GM19324 (cell line): ENCODE data around the gene MNT.

Experiments
- ATAC-seq: cut with Tn5 transposase; IDR thresholded peaks from one replicate; pipeline ENCODE4 v1.9.1; 2021; ENCODE audit warnings: mild to moderate bottlenecking, moderate library complexity; ENCODE audit not compliant: unreplicated experiment, low FRiP score

Gene MNT

DNA sequence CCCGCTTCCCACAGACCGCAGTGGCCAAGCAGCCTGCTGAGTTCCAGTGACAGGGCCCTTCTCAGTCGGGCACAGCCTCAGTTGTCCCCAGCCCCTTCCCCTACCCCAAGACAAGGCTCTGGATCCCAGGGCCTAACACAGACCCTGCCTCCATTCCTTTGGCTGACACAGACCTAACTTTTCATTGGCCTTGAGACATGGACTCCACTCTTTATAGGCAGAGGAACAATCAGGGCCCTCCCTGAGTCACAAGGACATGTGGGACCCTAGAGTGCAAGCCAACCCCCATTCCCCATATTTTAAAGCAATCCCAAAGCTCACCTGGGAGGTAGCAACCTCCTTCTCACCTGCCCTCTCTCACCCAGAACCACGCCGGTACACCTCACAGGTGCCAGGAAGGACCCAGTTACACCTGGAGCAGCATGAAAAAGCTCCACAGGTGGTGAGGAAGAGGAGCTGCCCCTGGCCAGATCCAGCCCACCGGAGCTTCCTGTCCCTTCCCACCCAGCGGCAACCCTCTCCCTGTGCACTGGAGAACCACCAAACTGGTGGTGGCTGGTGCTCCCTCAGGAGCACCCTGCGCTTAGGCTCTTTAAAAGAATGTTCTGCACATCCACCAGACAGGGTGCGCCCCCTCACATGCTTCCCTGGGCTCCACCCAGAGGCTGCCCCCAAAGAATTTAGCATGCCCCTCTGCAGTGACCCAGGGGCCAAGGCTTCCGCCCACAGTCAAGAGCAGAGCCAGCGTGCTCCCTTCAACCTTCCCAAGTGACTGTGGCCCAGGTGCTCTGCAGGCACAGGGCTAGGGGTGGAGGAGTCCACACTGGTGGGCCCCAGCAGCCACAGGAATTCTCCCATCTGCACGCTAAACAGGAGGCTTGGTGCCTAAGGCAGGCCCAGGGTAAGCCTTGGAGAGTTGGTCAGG lies 3.4 kb downstream of the MNT start:
- ATAC-seq = no peak

DNA sequence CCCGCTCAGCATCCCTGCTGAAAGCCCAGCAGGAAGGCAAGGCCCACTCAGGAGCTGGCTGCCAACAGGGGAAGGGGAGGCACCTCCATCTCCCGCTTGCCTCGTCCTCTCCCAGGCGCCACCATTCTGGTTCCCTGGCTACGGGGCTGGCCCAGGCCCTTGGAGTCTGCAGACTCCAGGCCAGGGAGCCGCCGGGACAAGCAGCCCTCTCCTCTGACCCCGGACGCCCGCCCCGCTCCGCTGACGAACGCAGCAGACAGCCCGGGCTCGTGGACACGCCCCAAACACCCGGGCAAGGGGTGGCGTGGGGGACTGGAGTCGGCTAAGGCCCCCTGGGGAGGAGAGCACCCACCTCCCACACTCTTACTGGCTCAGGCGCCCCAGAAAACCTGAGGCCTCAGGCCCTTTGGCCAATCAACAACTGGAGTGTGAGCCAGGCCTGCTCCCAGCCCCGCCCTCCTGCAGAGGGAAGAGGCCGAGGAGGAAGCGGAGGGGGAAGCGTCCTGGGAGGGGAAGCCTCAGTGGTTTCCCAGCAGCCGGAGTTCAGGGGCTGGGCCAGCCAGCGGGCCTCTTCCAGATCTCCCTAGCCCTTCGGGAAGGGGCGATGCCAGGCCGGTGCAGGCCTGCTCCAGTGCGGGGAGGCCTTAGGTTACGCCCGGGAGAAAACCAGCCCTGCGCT lies 4.2 kb downstream of the MNT start:
- no peak for ATAC-seq

DNA sequence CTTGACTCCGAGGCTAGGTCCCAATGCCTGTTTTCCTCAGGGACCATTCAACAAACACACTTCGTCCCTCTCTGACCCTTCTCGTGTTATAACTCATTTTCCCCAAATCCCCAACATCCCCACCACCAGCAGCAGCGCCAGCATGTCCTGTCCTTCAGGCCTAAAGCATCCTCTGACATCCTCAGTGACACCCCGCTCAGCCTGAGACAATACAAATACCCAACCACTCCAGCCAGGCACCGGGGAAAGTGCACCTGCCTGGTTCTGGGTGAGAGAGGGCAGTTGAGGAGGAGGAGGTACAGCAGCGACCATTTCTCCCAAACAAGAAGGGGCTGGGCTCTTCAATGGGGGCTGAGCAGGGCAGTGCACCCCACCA lies 4.7 kb downstream of the MNT start:
- ATAC-seq = no peak

DNA sequence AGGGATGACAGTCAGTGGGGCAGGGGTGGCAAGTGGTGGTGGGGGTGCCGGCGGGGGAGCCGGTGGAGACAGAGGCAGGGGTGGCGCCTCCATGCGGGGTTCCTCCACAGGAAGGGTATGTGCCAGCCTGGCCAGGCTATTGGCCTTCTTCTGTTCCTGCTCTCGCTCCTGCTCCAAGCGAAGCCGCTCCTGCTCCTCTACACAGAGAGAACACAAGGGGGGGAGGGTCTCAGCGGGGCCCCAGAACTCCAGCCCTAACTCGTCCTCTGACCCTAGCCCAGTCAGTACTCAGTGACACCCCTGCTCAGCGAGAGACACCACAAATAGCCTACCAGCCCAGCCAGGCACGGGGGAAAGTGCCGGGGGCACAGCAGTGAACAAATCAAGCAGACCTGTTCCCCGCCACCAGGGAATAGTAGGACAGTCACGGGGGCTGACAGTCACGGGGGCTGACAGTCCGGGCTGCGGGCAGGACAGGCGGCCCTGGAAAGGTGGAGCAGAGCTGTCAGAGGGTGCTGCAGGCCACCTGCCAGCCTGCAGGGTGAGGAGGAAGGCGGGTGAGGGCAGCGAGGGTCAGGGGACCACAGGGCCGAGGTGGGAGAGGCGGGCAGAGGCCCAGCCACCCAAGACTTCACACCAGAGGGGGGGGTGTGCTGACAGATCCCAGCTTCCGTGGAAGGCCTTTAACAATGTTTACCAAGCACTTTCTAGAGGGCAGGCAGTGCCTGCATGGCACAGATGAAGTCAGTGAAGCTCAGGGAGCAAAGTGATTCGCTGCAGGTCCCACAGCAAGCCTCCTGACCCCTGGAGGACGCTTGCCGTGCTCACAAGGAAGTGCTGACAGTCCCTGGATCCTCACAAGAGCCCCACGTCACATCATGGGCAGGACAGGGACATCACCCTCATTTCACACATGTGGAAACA lies 5.3 kb downstream of the MNT start:
- ATAC-seq = no peak

DNA sequence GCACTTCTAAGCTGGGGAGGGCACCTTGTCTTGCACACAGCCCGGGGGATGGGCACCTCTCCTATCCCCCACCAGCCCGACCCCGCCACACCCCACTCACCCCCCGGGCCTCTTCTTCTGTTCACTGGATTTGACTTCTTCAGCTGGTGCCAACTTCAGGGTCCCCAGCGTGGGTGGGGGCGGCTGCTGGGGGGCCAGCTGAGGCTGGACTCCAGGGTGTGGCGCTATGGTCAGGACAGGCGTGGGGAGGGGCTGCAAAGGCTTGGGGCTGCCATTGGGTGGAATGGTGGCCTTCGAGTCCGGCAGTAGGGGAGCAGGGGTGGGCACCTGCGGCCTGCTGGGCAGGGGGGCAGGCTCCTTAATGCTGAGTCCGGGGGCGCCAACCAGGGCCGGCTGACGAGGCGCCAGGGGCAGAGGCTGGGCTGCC lies 6.1 kb downstream of the MNT start:
- no peak for ATAC-seq

DNA sequence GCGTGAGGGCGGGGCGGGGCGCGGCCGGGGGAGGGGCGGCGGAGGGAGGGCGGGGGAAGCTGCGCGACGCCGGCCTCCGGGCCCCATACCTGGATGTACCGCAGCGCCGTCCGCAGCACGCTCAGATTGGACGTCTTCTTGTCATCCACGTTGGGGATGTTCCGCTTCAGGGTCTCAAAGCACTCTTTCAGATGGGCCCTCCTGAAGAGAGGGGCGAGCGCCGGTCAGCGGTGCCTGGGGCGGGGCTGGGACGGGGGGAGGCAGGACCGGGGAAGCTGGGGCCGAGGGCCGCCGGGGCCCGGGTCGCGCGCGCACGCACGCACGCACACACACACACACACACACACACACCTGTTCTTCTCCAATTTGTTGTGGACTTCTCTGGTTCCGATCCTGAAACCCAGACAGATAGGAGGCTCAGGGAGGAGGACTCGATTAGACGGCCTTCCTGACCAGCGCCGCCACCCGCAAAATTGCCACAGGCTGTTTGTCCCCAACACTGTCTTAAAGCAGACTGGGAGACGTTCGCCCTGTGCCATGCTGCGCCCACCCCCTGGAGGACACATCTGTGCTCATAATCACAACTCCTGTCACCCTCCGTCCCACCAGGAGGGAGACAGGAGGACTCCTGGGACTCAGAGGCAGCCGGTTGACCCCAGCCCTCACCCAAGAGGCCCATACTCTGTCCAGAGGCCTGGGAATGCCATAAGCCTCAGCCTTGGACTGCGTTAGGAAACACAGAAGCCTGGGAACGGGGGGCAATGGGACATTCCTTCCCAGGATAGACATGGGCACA lies 6.7 kb downstream of the MNT start:
- no peak for ATAC-seq

DNA sequence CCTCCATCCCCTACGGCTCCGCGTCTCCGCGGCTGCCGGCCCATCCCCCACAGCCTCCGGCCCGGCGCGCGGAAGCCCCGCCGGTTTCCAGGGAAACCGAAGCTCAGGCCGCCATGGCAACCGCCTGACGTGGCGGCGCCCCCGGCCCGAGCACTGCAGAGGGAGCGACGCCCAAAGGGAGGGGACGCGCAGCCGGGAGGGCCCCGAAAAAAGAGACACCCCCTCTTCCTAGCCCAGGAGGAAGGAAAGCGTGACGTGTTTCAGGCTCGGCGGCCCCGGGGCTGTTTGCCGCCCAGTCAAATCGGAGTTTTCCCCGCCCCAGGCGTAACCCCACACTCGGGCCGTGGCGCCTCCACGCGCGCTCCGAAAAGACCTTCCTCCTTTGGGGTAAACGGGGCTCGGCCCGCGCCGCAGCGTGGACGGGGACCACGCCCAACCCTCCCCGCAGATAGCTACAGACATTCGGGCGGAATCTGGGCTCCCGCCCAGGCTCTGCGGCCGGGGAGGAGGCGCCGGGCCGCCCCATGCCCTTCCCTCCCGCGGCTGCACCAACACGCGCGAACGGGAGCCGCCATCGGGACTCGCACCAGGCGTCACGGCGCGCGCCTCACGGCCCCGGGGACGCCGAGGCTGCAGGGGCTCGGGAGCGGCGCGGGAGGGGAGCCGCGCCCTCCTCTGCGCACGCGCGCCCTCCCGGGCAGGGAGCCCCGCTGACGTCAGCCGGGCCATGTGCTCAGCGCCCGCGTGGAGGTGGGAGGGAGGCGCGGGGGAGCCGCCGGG lies 7.5 kb downstream of the MNT start:
- peak; percentile 52 for ATAC-seq

DNA sequence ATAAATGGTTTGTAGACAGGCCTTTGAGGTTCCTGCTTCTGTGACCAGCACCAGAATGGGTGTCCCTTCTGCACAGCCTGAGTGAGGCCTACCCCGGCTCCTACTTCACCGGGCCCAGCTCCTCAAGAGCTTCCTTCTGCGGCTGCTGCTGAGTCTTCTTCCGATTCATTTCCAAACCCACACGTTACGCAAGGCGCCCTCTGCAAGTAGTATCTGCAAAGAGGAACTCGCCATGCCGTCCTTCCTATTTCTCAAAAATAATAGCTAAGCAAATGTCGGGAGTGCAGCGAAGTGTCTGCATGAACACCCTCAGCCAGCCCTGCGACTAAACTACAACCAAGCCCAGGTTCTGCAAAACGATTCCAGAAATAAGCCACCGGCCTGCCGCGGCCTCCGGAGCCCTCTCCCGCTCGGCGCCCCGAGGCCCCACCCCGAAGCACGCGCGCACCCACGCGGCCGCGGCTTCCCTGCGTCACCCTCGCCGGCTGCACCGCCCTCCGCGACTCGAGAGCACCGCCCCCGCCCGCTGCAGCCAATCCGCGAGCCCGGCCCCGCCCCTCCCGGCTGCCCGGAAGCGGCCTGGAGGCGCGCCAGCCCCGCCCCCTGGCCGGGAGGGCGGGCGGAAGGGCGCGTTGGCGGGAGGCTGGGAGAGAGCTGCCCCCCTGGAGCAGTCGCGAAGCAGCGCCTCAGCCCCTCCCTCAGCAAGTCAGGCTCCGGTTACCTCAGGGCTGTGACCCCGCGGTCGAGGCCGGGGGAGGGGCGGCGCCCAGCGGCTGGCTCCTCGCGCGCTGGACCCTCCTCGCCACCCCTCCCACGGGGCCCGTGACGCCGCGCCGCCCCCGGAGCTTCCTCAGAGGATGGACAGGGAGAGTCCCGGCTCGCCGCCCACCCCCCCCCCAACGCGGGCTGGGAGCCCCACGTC lies 8.3 kb downstream of the MNT start:
- peak; percentile 69 for ATAC-seq

DNA sequence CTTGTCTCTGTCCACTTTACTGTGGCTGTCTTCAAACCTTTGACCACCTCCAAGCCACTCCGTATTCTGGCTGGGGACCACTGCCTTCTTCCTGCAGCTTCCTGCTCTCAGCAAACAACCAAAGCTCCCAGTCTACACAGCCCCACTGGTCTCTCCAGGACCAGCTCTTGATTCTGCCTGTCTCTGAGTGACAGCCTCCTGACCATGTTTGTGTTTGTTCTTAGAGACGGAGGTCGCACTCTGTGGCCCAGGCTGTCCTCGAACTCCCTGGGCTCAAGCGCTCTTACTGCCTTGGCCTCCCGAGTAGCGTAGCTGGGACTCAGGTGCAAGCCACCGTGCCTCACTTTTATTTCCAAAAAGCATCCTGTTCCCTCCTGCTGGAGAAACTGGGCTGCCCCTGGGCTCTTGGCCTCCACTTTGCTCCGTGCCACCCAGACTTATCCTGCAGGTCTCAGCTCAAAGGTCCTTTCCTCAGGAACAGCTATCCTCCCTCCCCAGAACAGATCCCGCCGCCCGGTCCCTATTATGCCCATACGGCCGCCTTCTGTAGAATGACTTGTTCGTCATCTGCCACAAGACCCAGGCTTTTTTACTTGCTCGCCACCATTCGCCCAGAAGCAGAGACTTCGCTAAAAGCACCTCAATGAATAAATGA lies 9.1 kb downstream of the MNT start:
- no peak for ATAC-seq

DNA sequence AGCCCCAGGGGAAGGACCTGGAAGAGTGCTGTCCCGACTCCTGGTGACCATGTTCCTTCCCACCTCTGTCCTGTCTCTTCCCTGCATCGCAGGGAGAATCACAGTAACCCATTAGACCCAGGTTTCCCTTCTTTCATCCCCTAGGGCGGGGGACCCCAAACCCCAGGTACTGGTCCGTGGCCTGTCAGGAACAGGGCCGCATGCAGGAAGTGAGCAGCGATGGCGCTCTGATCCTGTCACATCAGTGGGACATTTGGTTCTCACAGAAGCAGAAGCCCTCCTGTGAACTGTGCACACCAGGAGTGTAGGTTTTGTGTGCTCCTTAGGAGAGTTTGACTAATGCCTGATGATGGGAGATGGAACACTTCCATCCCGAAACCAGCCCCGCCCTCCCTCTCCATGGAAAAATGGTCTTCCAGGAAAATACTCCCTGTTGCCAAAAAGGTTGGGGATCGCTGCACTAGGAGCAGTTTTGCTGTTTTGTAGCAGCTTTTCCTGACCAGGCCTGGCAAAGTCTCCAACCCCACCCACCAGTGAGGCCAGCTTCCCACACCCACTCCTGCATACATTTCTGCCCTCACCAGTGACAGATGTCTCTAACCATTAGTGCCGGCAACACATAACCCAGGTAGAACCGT lies 10.5 kb downstream of the MNT start:
- no peak for ATAC-seq

DNA sequence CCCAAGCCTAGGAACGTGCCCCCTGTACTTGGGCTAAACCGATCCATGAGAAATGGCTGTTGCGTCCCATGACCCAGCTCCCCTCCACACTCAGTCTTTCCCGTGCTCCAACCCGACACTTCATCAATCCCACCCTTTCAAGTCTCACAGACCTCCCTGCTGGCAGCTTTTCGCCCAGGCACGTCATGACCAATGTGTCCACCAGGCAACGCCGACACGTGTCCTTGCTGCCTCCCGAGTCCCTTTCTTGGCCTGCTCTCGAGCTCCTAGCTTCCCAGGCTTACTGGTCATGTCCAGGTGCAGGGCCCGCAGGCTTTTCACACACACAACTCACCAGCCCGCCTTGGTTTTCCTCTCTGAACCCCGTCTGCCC lies 12.2 kb downstream of the MNT start:
- ATAC-seq = no peak

DNA sequence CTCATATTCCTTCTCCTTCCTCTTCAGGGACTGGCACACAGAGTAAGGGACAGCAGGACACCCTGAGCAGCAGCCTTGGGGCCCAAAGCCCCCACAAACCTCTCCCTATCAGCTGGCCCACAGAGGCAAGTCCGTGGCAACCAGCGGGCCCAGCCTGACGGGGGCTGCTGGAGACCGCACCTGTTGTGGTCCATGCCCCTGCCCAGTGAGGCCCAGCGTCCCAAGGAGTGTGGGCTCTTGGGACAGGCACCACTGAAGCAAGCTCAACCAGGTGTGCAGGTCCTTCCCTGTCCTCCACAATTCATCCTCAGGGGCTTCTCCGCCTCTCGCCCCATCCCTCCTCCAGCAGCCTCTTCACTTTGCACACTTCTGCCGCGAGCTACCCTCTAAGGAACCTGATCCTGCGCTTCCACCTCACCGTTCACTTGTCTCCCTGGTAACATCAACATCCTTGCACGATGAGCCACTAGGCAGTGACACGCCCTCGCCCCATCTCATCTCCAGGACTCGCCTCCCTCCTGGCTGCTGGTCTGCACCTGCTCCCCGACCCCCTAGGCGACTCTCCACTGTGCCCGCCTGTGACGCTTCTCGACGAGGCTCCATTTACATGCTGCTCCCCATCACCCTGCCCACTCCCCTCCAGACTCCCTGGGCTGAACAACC lies 12.7 kb downstream of the MNT start:
- ATAC-seq = no peak

DNA sequence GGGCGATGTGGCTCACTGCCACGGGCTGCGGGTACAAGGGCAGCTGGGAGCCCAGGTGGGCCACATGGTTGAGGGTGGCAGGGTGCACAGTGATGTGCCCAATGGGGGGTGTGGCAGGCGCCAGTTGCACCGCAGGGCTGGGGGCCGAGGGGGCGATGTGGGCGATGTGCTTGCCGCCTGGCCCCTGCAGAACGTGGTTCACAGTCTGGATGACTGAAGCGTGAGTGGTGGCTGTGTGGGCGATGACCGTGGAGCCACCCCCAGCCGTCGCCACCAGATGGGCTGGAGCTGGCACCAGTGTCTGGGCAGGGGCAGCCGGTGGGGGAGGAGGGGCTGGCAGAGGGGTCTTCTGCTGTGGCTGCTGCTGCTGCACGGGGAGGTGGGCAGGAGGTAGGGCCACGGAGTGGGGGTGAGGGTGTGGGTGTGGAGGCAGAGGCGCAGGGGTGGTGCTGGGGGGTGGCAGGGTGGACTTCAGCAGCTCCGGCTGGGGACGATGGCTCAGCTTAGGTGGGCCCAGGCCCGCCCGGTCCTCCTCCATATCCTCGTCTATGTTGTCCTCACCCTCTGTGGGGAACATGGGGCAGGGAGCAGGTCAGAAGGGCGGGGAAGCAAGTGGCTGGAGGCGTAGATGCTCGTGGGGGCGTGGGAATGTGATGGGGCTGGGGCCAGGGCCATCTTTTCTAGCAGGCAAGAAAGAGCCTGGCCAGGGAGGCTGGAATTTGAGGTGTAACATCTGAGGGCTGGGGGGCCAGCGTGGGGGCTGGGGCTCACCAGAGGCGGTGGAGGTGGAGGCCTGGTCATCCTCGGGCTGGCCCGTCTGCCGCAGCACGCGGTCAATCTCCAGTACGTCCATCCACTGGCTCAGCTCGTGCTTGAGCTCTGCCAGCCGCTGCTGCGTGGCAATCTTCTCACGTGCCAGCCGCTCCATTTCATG lies 13.5 kb downstream of the MNT start:
- no peak for ATAC-seq

DNA sequence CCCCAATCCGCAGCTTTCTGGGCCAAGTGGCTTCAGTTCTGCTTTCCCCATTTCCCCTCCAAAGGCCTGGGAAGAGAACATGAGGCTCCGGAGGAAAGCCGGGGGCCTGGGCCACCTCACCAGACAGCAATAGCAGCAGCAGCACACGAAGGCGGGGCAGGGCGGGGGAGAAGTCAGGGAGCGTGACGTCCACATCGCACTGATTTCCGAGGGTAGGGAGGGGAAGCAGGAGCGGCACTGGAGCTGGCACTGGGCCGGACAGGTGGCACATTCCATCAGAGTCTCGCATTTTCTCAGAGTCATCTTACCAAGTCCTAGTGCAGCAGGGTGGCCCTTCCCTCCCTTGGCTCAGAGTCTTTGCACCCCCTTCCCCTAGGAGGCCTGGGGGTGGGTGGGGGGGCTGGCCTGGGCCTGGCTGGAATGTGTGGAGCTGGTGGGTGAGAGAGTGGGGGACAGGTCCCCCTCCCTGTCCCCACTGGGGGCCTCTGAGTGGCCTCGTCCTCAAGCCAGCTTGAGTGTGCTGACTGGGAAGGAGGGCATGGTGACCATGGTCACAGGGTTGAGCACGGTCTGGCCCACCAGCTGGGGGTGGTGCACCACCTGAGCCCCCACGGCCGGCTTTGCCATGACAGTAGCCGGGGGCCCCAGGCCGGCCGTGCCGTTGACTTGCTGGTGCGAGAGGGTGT lies 14.3 kb downstream of the MNT start:
- no peak for ATAC-seq
